Activated CD4-positive, alpha-beta T cell treated with anti-CD3 and anti-CD28 coated beads, Interleukin-2, amount 50 U/mL, for 48 hours (primary cell): Measurements from ENCODE around the gene ZIC4.

Experiments used
- DNase-seq, 2 experiments: peaks; one replicate each; pipeline ENCODE4 v3.0.0-alpha.2; 2020

The ZIC4 gene

DNA sequence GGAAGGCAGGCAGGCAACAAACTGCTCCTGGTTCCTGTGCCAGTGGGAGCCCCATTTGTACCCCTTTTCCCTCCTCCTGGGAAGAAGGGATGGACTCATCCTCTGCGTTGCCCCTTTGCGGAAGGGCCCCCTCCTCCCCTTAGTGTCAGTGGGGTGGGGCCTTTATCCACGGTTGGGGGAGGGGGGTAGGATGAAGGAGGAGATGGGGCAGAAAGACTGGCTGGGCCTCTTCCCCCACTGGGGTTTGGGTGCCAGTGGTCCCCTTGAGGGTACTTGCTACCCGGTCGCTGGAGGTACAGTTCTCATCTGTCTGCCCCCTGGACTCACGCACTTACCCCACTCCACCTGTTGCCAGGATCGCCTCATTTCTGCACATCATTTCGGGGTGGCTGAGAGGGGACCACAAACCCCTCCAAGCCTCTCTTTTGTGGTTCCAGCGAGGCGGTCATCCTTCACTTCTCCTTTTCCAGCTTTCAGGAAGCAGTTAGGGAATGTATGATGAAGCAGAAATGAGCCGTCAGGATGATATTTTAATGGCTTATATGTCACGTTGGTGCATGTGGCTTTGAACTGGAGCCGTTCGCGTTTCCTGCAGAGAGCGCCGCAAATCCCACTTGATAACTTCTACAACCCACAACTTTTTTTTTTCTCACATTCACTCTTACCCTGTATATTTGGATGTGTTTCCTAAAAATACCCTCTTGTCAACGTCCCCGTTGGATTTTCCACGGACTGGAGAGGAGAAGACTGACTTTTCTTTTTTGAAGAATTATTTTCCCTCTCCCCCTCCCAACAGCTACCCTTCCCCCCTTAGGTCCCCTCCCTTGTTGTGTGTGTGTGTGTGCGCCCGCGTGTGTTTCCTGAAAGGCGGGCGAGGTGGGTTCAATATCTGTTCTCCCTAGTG lies at the start of gene ZIC4:
ZIC4 (minus strand) TSS at position 516 of the 904 bp plus-strand sequence. CDS start 3,746 bp downstream, outside the sequence.
- DNase-seq: no peak

DNA sequence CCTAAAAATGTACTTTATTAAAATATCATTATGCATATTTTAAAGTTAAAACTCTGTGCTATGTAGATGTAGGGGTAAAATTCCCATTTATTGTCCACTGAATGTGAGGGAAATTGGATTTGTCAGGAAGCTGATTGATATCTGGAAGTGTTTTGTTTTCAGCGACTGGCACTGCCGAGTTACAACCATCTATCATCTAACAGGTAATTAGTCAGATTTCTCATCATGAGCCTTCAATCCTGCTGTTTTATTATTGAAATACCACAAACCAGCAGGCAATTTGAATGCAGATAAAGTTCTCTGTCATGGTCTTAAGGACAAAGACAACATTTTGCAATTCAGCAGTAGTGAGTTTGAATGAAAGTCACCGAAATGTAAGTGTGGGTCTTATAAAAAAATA lies 43.3 kb upstream of the ZIC4 start:
- DNase-seq: no peak

DNA sequence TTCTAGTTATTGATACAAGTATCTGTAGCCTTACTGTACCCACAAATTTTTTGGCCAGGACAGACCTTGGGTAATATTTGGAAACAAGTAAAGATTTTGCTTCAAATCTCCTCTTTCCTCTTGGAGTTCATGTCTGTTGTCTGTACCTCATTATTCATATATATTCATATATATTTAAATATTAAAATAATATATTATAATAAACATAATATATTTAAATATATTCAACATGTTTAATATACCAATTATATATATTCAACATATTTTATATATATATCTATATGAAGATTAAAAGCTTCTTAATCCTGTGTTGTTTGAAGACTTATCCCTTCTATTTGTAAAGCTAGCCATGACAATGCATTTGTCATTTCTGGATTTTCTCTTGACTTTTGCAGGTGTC lies 40.9 kb upstream of the ZIC4 start:
- DNase-seq: no peak

DNA sequence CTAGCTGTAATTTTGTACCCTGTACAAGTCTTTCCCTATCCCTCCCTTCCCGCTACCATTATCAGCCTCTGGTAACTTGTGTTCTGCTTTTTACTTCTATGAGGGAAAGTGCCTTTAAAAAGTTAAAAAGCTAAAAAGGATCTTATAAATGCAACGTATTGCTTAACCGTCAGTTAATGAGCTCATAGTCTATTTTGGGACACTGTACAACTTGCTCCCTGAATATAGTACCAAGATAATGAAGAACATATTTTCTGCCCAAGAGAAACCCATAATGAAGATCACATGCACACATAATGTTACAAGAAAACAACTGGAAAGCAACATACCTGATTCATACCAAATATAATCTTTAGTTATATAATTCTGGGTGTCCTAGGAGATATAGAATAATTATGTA lies 25.4 kb upstream of the ZIC4 start:
- DNase-seq: no peak

DNA sequence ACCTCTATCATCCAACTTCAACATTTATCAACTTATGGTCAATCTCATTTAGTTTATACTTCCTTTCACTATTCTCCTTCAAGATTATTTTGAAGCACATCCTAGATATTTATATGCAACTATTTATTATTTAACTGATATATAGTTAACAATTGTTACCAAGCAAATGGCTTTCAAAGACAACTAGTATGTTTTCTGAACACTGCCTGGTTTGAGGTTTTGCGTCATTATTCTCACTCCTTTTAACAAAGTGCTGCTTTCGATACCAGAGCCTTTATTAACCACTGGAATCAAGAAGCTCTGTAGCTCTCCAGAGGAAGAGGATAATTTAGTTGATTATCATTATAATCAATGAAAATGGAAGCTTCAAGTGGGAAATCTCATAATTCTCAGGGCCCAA lies 22.4 kb upstream of the ZIC4 start:
- DNase-seq: no peak

DNA sequence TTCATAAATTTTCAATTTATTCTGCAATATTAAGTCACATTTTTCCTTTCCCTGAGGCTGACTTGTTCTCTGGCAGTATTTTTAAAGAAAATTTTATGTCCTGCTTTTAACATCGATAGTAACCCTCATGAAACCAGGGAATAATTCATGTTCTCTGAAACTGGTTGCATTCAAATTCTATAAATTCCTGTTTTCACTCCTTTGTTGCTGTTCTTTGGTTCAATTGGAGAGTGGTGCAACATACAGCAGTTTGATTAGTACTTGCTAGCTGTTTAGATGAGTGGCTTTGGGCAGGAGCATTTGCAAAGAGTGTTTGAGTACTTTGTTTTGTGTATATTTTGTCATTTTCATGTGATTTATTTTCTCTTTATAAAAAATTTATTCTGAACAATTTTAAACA lies 22.0 kb upstream of the ZIC4 start:
- no peak for DNase-seq

DNA sequence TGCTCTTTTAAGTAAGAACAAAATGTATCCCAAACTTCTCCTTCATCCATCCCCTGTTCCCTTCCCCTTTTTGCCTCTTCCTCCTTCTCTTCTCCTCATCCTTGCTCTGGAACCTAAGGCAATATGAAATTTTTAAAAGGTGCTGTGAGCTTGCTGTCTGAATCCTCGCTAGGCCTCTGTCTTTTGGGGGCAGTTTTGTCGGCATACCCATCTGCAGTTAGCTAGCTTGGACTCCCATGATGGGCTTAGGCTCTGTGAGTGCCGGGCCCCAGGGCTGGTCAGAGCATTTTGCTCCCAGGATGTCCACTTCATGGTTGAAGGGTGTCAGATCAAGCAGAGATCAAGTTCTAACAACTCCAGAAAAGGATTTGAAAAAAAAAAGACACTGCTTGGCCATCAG lies 21.4 kb upstream of the ZIC4 start:
- DNase-seq: no peak

DNA sequence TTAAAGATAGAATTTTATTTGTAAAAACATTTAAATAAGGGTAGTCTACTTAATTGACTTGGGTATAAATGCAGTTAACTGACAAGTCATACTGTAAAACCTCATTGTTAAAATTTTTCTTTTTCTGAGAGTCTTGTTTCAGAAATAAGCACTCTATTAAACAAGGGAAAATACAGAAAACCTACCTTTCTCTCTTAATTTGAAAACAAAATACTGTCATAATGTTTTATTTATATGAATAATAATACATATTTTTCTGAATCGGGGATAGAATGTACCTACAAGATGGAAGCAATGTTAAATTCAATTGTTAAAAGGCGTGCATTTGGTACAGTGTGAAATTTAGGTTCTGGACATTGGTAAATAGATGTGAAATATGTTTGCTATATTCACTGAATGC lies 20.6 kb upstream of the ZIC4 start:
- no peak for DNase-seq

DNA sequence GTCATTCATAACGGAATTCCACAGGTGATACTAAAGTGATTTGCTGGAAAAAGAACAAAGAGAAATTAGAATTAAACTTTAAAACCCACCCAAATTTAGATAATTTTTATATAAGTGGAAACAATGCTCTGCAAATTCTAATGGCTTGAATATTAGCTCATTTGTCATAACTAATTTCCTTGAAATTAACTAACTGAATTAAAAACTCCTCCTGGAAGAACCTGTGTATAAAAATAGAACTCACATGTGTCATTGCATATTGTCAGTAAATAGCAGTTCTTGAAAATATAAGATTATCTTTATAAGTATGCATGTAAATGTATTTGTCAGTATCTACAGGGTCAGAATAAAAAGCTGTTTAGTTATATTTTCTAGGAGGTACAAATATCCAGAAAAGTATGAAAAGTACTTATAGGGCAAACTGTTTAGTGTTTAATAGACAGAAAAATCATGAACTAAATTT lies 19.1 kb upstream of the ZIC4 start:
- DNase-seq: no peak

DNA sequence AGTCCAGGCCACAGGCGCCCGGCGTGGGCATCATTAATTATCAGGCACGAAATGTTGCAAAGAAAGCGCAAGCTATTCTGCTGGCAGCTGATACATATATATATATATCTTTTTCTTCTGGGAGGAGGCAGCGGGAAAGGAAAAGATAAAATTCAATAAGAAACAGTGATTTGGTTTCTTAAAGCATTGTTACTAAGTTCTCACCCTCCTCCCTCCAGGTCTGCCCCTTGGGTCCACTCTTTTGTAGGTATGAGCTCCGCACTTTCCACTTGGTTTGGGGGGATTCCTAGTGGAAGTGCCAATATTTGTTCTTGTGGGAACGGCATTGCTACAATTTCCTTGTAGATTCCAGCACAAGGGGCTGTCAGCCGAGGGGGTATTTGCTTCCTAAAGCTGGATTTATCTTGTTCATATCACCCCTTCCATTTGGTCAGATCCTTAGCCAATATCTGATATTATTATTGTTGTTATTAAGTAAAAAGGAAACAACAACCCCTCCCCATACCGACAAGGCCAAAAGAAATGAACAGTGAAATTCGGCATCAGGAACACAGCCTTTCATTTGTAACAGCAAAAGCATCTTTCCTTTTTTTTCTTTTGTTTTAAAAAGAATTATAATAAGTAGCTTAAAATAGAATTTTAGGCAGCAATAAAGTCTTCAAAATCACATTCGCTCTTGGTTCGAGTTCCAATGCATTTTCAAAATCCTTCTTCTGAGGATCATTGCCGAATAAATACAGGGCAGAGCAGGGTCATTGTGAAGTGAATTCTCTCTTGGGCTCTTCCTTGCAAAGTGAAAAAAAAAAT lies 18.4 kb upstream of the ZIC4 start:
- no peak for DNase-seq

DNA sequence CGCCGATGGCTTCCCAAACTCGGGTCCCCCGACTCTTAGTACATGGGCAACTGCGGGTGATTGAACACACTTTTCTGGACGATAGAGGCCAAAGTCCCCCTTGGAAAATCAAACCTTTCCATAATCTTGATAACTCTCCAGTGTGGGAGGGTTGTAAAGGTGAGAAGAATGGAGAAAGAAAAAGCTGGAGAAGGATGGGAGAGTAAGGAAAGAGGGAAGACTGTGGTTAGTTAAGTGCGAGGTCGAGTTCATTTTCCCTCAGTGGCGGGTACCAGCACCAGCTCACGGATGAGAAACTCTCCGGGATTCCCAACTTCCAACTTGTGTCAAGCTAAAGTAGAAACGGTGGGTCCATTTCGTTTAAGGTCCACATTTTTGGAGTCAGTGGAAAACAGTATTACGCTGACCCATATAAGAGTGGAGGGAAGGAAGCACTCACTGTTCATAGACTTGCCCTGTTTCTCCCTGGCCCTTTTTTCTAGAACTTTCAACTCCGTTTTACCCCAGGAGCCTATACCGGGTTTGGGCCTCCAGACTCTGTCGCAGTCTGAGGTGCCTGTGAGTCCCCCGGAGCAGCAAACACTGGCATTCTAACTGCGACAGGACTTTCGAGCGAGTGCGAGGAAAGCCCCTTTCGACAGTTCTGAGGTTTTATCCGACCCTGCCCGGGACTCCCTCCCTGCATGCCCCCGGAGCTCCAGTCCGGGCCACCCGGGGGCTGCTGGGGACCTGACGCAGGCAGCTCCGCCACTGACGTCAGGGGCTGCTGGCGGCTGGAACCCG lies 17.6 kb upstream of the ZIC4 start:
- DNase-seq: no peak

DNA sequence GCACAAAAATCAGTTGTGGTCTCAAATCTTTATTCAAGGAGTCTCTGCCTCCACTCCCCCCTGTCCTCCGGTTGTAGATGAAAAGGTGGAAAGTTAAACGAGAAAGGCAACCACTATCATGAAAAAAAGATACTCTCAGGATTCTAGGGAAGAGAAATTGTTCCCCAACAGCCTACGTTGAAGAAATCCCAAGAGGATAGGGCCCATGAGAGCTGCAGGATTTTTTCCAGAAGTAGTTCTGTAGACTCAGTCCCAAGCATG lies 17.1 kb upstream of the ZIC4 start:
- no peak for DNase-seq

DNA sequence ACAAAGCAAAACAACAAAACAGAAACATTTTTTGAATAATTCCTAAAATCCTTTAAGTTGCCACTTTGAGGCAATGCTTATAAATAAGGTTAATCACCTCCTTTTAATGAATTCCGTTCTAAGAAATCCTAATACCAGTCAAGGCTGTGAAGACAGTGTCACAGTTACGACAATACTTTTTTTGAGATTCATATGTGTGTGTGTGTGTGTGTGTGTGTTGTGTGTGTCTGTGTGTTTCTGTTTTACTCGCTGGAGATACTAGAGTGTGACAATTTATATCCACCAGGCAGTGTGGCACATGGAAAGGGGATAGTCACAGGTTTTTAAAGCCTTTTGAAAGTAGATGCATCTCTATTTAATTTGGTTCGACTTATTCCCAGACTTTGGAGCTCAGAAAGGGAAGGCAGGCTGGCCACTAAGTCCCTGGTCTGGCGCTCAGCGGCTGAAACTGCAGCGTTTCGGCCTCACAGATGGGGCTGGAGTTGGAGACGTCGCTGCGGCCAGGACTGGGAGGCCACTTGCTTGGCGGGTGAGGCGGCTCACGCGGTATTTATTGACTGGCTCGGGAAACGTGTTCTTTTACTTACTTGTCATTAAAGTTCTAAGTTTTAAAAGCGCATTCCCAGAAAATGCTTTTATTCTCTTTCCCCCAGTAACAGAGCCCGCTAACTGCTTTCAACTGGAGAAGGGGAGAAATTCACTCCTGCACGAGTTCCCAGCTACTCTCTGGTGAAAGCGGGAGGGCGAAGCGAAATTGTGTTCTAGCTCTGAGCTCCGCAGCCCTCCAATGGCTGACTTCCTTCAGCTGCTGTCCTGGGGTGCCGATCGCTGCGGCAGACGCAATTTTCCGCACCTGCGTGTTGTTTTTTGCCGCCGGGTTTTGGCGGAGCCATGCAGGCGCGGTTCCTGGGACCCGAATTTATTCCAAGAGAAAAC lies 16.5 kb upstream of the ZIC4 start:
- no peak for DNase-seq

DNA sequence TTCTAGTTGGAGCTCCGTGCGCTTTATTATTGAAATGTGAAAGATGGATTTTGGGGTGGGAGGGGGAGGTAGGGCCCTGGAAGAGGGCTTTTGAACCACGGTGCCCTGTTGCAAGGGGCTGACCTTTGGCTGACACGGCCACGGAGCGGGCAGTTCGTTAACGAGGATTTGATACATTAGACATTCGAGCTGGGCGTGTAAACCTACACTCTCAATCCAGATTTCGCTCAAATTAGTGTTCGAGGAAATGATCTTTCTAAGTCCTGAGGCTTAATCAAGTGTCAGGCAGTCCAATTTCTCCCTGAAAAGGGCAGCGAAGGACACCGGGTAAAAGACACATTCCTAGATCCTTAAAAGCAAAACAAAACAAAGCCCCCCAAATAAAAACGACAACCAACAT lies 15.9 kb upstream of the ZIC4 start:
- DNase-seq: no peak

DNA sequence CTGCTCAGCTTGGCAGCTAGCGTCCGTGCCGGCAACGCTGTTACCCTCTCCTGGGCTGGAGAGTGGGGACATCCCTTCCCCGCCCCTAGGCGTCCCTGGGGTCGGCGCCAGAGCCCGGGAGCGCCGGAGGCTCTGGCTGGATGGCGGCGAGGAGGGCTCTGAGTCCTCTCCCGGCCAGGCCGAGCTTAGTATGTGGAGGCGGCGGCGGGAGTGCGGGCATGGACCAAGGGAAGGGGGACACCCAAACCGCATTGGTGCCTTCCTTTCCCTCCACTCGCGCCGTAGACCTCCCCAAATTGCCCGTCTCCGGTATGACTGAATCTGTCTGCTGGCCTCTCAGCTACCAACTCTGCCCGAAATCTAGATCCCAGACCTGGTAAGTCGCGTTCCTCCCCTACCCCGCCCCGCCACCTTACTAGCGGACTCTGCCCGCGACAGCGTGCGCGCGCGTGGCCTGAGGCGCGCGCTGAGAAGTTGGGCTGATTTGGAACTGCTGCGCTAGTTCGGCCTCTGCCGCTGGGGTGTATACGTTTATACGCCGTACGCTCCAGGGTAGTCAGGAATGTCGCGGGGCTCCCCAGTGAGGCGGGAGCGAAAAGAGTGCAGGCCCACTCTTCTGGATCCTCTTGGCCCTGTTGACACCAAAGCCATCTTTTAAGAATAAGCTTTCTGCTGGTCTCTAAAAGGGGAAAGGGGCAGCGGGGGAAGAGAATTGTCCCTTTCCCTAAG lies 15.0 kb upstream of the ZIC4 start:
- no peak for DNase-seq

DNA sequence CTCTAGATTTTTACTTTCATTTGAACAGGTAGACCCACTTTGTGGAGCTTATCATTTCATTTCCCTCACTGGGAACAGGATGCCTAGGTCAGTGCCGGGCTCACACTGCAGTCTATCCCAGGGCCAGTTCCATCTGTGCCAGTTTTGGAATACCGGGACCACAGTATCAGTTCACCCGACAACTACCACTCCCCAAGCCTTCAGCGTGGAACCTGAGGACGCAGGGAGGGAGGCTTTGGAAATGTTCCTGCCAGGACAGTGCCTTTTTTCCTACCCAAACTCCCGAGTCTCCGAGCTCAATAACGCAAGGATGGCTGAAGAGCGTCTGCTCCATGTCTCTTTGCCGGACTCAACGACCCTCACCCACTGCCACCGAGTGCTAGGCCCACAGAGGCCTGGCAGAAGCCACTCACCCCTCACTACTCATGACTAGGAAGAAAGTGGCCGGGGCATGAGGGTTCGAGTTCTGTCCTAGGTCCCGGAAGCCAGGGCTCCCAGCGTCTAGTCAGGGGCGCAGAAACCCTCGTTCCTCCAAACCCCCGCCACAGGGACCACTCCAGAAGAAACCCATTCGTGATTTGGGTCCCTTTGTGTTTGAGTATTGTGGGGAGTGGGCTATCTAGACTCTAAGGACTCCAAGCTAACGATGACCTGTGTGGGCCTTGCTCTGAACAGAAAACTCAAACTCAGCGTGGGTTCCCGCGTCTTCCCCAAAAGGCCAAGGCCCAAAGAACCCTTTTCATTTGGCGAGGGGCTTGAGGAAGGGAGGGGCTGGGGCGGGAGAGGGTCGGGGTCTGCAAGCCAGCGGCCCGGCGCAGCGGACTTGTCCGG lies 14.2 kb upstream of the ZIC4 start:
- DNase-seq: no peak

DNA sequence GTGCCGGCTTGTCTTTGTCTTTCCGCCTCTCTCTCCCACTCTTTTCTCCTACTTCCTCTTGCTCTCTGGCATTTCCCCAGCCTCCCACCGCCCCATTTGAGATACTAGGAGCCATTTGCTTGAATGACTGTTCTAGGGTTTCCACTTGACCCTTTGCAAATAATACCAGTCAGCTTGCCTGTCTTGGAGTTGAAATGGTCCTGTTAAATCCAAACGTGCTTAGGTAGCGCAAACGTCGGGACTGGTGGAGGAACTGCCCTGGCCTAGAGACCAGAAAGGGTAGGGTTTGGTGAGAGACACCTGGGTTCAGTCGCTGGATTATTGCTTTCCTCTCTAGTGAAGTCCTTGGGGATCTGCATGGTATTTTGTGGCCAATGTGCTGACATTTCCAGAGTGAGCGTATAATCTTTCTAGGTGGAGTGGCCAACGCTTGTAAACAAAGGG lies 13.5 kb upstream of the ZIC4 start:
- DNase-seq: no peak

DNA sequence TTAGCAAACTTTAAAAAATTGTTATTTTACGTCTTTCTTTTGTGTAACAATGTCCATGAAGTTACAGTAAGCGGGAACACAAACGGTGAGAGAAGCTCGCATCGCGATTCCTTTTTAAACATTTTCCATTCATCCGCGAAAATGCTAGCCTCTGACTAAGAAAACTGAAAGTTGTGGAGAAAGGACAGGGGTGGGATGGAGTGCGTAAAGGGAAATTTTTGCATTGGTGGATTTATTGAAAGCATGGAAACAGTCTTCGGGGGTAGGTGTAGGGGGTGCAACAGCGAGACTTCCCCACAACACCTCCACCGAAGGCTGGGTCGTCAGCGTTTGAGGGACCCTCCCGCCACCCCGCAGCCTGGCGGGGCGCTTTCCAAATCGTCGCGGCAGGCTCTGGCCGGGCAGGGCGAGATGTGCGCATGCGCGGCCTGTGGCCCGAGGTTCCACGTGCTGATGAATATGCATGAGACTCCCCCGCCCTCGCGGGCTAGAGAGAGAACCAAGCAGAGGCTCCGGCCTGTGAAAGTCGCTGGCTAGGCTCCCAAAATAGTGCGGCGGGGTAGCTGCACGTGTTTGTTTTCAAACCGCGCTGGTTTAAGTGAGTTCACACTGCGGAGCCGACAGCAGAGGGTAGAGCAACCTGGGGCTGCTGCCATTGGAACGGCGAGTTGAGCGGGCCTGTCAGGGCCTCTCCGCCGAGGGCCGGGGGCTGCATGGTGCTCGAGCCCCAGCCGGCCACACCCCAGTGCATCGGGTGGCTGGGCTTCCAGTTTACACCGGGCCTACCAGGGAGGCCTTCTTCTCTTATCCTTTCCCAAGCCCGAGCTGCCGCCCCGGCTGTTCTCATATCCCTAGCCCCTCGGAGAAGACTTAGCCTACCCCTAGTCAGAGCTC lies 12.7 kb upstream of the ZIC4 start:
- DNase-seq: no peak

DNA sequence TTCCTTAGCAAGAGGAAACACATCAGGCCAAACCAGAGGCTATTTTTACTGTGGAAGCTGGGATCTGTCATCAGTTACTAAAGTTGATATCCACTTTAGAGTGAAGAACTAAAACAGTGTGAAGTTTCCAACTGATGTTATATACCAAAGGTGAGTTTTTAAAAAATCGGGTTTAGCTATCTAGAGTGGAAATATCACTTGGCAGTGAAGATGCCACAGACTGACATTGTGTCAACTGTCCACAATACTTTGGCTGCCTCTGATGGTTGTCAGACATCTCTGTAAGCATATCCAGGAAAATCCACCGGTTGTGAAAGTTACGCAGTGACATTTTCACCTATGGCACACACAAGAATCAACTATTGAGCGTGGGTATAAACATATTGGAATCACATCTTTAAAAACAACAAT lies 12.0 kb upstream of the ZIC4 start:
- DNase-seq: no peak
